Right lobe of liver (tissue), 6 donors: ENCODE data around the gene ID3. TPM values are rescaled to one million over a fixed set of nuclear protein-coding genes. Genes with fewer than 3 reads are reported as not detected.

ENCODE experiments used
- ATAC-seq, 4 donors: fragments of 200-7000 bp; cut with Tn5 transposase; one replicate each; pipeline ENCODE4 v1.9.1; 2020; ENCODE audit warnings: mild to moderate bottlenecking in 4 of 4, moderate library complexity in 4 of 4
- DNase-seq, 3 donors: peaks; one replicate each; pipeline ENCODE4 v3.0.0-alpha.2; 2020
- H3K27ac ChIP-seq, 3 donors: fragments of 200-600 bp; one replicate each; pipeline ENCODE4 v1.8.0; 2022
- H3K27me3 ChIP-seq, 2 donors: fragments of 200-600 bp; one replicate each; pipeline ENCODE4 v1.8.0; 2022
- H3K36me3 ChIP-seq, 4 donors: fragments of 200-600 bp; sonication (generic) in 1 of 4; one replicate each; pipeline versions ENCODE4 v1.5.1 to v1.8.0; 2017 to 2022; ENCODE audit warnings: control low read depth in 1 of 4
- H3K4me1 ChIP-seq, 4 donors: fragments of 200-600 bp; sonication (generic) in 1 of 4; one replicate each; pipeline versions ENCODE4 v1.5.1 to v1.8.0; 2017 to 2022; ENCODE audit warnings: control low read depth in 1 of 4
- H3K4me3 ChIP-seq, 3 donors: fragments of 200-600 bp; one replicate each; pipeline ENCODE4 v1.8.0; 2022
- H3K9me3 ChIP-seq, 4 donors: fragments of 200-600 bp; sonication (generic) in 1 of 4; one replicate each; pipeline versions ENCODE4 v1.5.1 to v1.8.0; 2017 to 2022; ENCODE audit warnings: control low read depth in 1 of 4
- CTCF ChIP-seq, 4 donors: fragments of 200-600 bp in 3 of 4; fragments of 450-650 bp in 1 of 4; IDR thresholded peaks; one replicate each; pipeline versions ENCODE4 v1.5.1 to v1.8.0; 2016 to 2022; ENCODE audit warnings: antibody characterized with exemption in 4 of 4, mild to moderate bottlenecking in 2 of 4
- POLR2A ChIP-seq: fragments of 450-650 bp; IDR thresholded peaks from one replicate; pipeline ENCODE4 v1.6.1; 2017; ENCODE audit warnings: antibody characterized with exemption, mild to moderate bottlenecking
- WGBS: methylation state at CpG from one replicate; pipeline ENCODE4 v1.1.6; 2018; ENCODE audit warnings: low coverage, low lambda C conversion rate; ENCODE audit not compliant: insufficient coverage; ENCODE audit errors: missing lambda C conversion rate; 5-methylcytosine and 5-hydroxymethylcytosine counted together
- intact Hi-C, 2 donors: fragments of 100-400 bp; cut with DNase I; formaldehyde crosslinking; loops; one replicate each; pipeline versions ENCODE4 v1.11.2 to v1.14.1; 2022
- total RNA-seq, 6 experiments: library from RNA; depleted of rRNA in 2 of 6; stranded (reverse); fragments of >200 nt in 2 of 6; fragmentation: NEBNext Ultra II Directional in 3 of 6; extraction: Animal tissue kit (Norgen Biotek cat#: 25700) in 3 of 6; gene quantifications; one replicate each; pipeline versions ENCODE4 v1.1.0 to v1.2.4, GENCODE V29; 2016 to 2023
- donor health status: DM: no; HTN: yes; CAD: no.
- donor health status: DM: no; HTN: no; CAD: no.
- donor health status: DM: no; HTN: no; CAD: no.
- donor health status: DM: no; HTN: yes; CAD: no.
- donor health status: DM: no; HTN: yes; CAD: no.

Gene ID3
- total RNA-seq, 6 experiments from 2014 or later, result 12.7 to 44.6 (median 27.0) TPM

GRCh38 chr1:23581219-23581618 lies 21.9 kb upstream of the ID3 start:
- TF ChIP-seq CTCF (IDR thresholded peaks at IDR 0.05) (no peak), POLR2A (no peak)
- peak in 1 of 3 donors; percentile 36 for DNase-seq

GRCh38 chr1:23578997-23579363 lies 19.7 kb upstream of the ID3 start:
- ATAC-seq (no peak), DNase-seq (no peak)
- no peak overlapping the region for H3K4me3 ChIP-seq
- H3K4me1 ChIP-seq, result no peaks in the 10 kb centered on the region
- H3K9me3 ChIP-seq, result no peaks in the 10 kb centered on the region
- no peaks in the 10 kb centered on the region for H3K36me3 ChIP-seq
- intact Hi-C loops, result no loop called here
- no peak overlapping the region for H3K27ac ChIP-seq
- H3K27me3 ChIP-seq, result no peaks in the 10 kb centered on the region
- TF ChIP-seq CTCF (IDR thresholded peaks at IDR 0.05), result no peak
- TF ChIP-seq POLR2A, result no peak
- 79% methylated on average over 5 of the region's 6 CpGs for WGBS

More at GRCh38 chr1:23581219-23581618, 21.9 kb upstream of the ID3 start:
- H3K36me3 ChIP-seq, result no peaks in the 10 kb centered on the region
- ATAC-seq, result peak; percentile 62 to 80 (median 71)
- WGBS, result no CpG with 5 or more reads among the region's 8 CpGs
- intact Hi-C loops, result no loop called here
- no peak overlapping the region for H3K27ac ChIP-seq
- no peaks in the 10 kb centered on the region for H3K27me3 ChIP-seq
- no peaks in the 10 kb centered on the region for H3K4me1 ChIP-seq
- H3K4me3 ChIP-seq, result no peak overlapping the region
- H3K9me3 ChIP-seq, result no peaks in the 10 kb centered on the region

- ATAC-seq, result peak; percentile 36 to 62 (median 48)
- Histone ChIP-seq H3K27me3 (no peaks in the 10 kb centered on the region), H3K27ac (peak overlapping the region in 1 of 3 donors; percentile 9), H3K4me3 (no peak overlapping the region), H3K36me3 (no peaks in the 10 kb centered on the region), H3K9me3 (no peaks in the 10 kb centered on the region), H3K4me1 (no peaks in the 10 kb centered on the region)
- WGBS, result 51% methylated on average over 4 of the region's 4 CpGs
- no peak for DNase-seq
- intact Hi-C loops, result no loop called here
- TF ChIP-seq CTCF (IDR thresholded peaks at IDR 0.05) (no peak), POLR2A (no peak)
These were observed 19.2 kb upstream of the ID3 start for GRCh38 chr1:23578311-23578996.

GRCh38 chr1:23577056-23578004 lies 18.0 kb upstream of the ID3 start:
- H3K9me3 ChIP-seq, result no peaks in the 10 kb centered on the region
- ATAC-seq, result peak; percentile 8 to 58 (median 18)
- no peaks in the 10 kb centered on the region for H3K36me3 ChIP-seq
- no peaks in the 10 kb centered on the region for H3K27me3 ChIP-seq
- H3K4me1 ChIP-seq, result no peaks in the 10 kb centered on the region
- intact Hi-C loops, result no loop called here
- peak overlapping the region; percentile 13 to 59 (median 29) for H3K27ac ChIP-seq
- DNase-seq, result no peak
- WGBS, result 51% methylated on average over 9 of the region's 11 CpGs
- no peak overlapping the region for H3K4me3 ChIP-seq
- TF ChIP-seq CTCF (IDR thresholded peaks at IDR 0.05) (no peak), POLR2A (peak; percentile 30)
